OCI-LY3 (cell line): ENCODE data around the gene TRIM58.

Experiments used
- H2AFZ ChIP-seq: fragments of 200-600, 300-600 bp; shearing (Covaris generic); 2 replicates; pipeline ENCODE4 v1.6.0; 2014; ENCODE audit warnings: antibody characterized with exemption, low read depth, low read length
- H3K27ac ChIP-seq: fragments of 200-600, 300-600 bp; sonication (generic); 2 replicates; pipeline ENCODE4 v1.5.1; 2014; ENCODE audit warnings: mild to moderate bottlenecking, low read length, moderate library complexity, mixed read lengths
- H3K27me3 ChIP-seq: fragments of 200-600, 300-600 bp; sonication (generic); 2 replicates; pipeline ENCODE4 v1.6.1; 2014; ENCODE audit warnings: low read depth, low read length, mixed read lengths
- H3K36me3 ChIP-seq: fragments of 200-600, 300-600 bp; sonication (generic); replicated peaks from 2 replicates; pipeline ENCODE3; 2014; ENCODE audit warnings: low read depth, low read length, mixed read lengths
- H3K4me1 ChIP-seq: fragments of 300-600, 200-600 bp; sonication (generic); 2 replicates; pipeline ENCODE4 v1.6.1; 2014; ENCODE audit warnings: low read length, mixed read lengths
- H3K4me2 ChIP-seq: fragments of 200-600, 300-600 bp; sonication (generic); 2 replicates; pipeline ENCODE4 v1.6.1; 2014; ENCODE audit warnings: low read length, mixed read lengths
- H3K4me3 ChIP-seq: fragments of 300-600, 200-600 bp; sonication (generic); 2 replicates; pipeline ENCODE4 v1.5.1; 2014; ENCODE audit warnings: antibody characterized with exemption, mild to moderate bottlenecking, low read length, moderate library complexity
- H3K79me2 ChIP-seq: fragments of 300-600, 200-600 bp; shearing (Covaris generic); 2 replicates; pipeline ENCODE4 v1.6.1; 2014; ENCODE audit warnings: mild to moderate bottlenecking, low read length, mixed read lengths
- H3K9ac ChIP-seq: fragments of 300-600, 200-600 bp; shearing (Covaris generic); 2 replicates; pipeline ENCODE4 v1.6.0; 2014; ENCODE audit warnings: mild to moderate bottlenecking, low read length, moderate library complexity
- H3K9me3 ChIP-seq: fragments of 200-600, 300-600 bp; shearing (Covaris generic); 2 replicates; pipeline ENCODE4 v1.6.1; 2014; ENCODE audit warnings: low read length, mixed read lengths; ENCODE audit not compliant: insufficient read depth
- H4K20me1 ChIP-seq: fragments of 200-600, 300-600 bp; sonication (generic); 2 replicates; pipeline ENCODE4 v1.6.1; 2016; ENCODE audit warnings: low read length, mixed read lengths; ENCODE audit not compliant: insufficient read depth
- CTCF ChIP-seq: fragments of 200-600, 300-600 bp; sonication (generic); IDR thresholded peaks from 2 replicates; pipeline ENCODE4 v1.5.1; 2014; ENCODE audit warnings: antibody characterized with exemption, low read length, low read depth
- EZH2phosphoT487 ChIP-seq: fragments of 200-600 bp; shearing (Covaris generic); IDR thresholded peaks from 2 replicates; pipeline ENCODE4 v1.6.1; 2018; ENCODE audit warnings: antibody characterized with exemption, mixed run types, low read depth

Gene TRIM58

GRCh38 chr1:247883346-247883745 is 26.4 kb downstream of the TRIM58 start:
- TF ChIP-seq CTCF (no peak), EZH2phosphoT487 (no peak)
- Histone ChIP-seq H3K4me3 (no peak overlapping the region), H3K36me3 (no peaks in the 10 kb centered on the region), H3K79me2 (no peaks in the 10 kb centered on the region), H3K4me2 (no peak overlapping the region), H3K27ac (no peak overlapping the region), H3K4me1 (no peaks in the 10 kb centered on the region), H2AFZ (no peak overlapping the region), H4K20me1 (no peaks in the 10 kb centered on the region), H3K9me3 (no peaks in the 10 kb centered on the region), H3K27me3 (no peaks in the 10 kb centered on the region), H3K9ac (no peak overlapping the region)

- no peak for TF ChIP-seq EZH2phosphoT487
- no peak for TF ChIP-seq CTCF
- H3K79me2 ChIP-seq, result no peaks in the 10 kb centered on the region
- H3K4me3 ChIP-seq, result no peak overlapping the region
- no peak overlapping the region for H3K27ac ChIP-seq
- H3K4me2 ChIP-seq, result no peak overlapping the region
- no peaks in the 10 kb centered on the region for H3K9me3 ChIP-seq
- H2AFZ ChIP-seq, result no peak overlapping the region
- no peaks in the 10 kb centered on the region for H4K20me1 ChIP-seq
- H3K27me3 ChIP-seq, result no peaks in the 10 kb centered on the region
- no peaks in the 10 kb centered on the region for H3K36me3 ChIP-seq
- H3K9ac ChIP-seq, result no peak overlapping the region
- no peaks in the 10 kb centered on the region for H3K4me1 ChIP-seq
Measured at GRCh38 chr1:247884797-247885413, 27.9 kb downstream of the TRIM58 start.

GRCh38 chr1:247895163-247895637 is 38.2 kb downstream of the TRIM58 start, which contains the start of gene OR2W3:
OR2W3 (plus strand) TSS chr1:247895587; CDS start chr1:247895587, 0 bp downstream.
- no peaks in the 10 kb centered on the region for H3K36me3 ChIP-seq
- H3K27me3 ChIP-seq, result no peaks in the 10 kb centered on the region
- no peak within 1 kb of the TSS for H3K4me2 ChIP-seq
- H3K27ac ChIP-seq, result no peak within 1 kb of the TSS
- no peak within 1 kb of the TSS for H2AFZ ChIP-seq
- H3K9me3 ChIP-seq, result no peaks in the 10 kb centered on the region
- TF ChIP-seq CTCF (no peak), EZH2phosphoT487 (no peak)
- H3K4me1 ChIP-seq, result no peaks in the 10 kb centered on the region
- no peaks in the 10 kb centered on the region for H4K20me1 ChIP-seq
- no peak within 1 kb of the TSS for H3K9ac ChIP-seq
- no peaks in the 10 kb centered on the region for H3K79me2 ChIP-seq
- H3K4me3 ChIP-seq, result no peak within 1 kb of the TSS

- Histone ChIP-seq H3K27me3 (no peaks in the 10 kb centered on the region), H3K9ac (no peak overlapping the region), H3K36me3 (no peaks in the 10 kb centered on the region), H3K27ac (no peak overlapping the region), H3K79me2 (no peaks in the 10 kb centered on the region), H4K20me1 (no peaks in the 10 kb centered on the region), H3K4me2 (no peak overlapping the region), H3K4me3 (no peak overlapping the region), H3K9me3 (no peaks in the 10 kb centered on the region), H3K4me1 (no peaks in the 10 kb centered on the region), H2AFZ (no peak overlapping the region)
- TF ChIP-seq EZH2phosphoT487 (no peak), CTCF (no peak)
Measured at GRCh38 chr1:247895976-247896375, 39.0 kb downstream of the TRIM58 start.
